CD4-positive, alpha-beta T cell treated with Interleukin-21 for 1 hour (primary cell): ENCODE results near the gene NDUFS5.
"Not testable (repeated sequence)": the region's sequence is repeated elsewhere in the genome, so short reads cannot be mapped to it uniquely, and the experiment has no call there.

Source experiments
- DNase-seq: peaks from one replicate; pipeline ENCODE4 v3.0.0-alpha.2; 2020

Gene NDUFS5

DNA sequence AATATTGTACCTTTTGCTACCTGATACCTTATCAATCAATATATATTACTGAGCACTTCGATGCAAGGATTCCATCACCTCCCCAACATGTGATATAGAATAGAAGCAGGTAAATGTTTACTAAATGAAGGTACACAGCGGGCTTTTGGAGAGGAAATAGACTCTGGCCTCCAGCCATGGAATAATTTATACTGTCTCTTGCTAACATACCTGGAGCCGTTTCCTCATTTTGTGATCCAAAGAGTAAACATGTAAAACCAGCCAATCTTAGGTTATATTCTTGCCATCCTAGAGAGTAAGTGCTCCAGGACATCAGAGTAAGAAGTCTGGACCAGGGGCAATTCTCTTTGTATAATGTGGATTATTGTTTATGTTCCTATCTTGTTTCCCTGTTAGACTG is 39.4 kb downstream of the NDUFS5 start:
- DNase-seq = no peak

DNA sequence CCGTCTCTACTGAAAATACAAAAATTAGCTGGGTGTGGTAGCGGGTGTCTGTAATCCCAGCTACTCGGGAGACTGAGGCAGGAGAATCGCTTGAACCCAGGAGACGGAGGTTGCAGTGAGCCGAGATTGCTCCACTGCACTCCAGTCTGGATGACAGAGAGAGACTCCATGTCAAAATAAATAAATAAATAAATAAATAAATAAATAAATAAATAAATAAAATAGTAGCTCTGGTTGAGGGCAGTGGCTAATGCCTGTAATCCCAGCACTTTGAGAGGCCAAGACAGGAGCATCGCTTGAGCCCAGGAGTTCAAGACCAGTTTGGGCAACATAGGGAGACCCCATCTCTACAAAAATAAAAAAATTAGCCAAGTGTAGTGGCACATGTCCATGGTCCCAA is 42.1 kb downstream of the NDUFS5 start:
- DNase-seq = not testable (repeated sequence)

DNA sequence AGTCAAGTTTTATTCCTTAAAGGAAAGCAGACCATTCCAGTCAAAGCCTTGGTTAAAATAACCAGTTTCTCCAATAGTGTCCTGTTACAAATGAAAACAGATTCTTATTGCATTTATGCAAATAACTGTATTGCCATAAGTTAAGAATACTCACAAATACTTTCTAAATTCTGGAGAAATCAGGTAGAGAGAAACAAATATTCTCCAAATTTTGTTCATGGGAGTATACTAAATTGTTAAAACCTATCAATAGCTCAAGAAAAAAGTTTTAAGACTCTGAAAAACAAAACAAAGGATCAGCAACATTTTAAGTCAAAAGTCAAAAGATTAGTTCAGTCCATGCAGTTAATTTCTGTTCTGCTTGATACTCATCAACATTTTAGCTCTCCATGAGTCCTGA is 45.4 kb downstream of the NDUFS5 start:
- not testable (repeated sequence) for DNase-seq

DNA sequence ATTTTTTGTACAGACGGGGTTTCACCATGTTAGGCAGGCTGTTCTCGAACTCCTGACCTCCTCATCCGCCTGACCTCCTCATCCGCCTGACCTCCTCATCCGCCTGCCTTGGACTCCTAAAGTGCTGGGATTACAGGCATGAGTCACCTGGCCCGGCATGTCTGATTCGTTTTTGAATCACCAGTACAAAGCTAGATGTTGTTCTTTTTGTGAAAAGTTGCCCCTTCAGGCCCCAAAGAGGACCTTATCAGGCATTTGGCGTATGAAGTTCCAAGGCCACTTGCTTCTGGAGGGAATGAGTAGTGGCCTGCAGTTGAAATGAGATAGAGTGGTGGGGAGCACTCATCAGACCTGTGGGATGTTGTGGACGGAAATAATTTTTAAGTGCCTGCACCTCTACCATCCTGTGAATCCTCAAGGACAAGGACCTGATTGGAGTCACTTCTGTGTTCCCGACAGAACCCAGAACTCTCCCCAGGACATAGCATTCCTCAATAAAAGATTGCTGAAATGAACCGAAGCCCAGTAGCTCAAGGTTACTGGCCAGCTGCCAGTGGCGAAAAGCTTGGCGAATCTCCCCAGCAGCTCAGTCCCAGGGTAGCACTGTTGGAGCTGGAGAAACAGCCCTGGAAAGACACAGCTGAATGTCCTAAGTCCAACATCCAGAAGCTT is 50.1 kb downstream of the NDUFS5 start:
- no peak for DNase-seq

DNA sequence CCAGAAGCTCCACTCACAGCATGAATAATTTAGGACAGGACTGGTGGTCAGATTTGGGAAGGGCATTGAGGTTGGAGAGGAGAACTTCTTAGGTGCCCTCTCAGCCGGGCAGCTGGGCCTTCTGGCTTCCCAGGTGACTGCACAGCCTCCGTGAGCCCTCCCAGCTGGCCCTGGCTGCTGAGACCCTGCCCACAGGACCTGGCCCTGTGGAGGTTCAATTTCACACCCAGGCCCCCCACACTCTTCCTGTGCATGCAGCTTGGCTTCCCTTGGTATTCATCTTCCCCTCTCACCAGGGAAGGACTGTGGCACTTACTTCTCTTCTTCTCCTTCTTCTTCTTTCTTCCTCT is 50.6 kb downstream of the NDUFS5 start:
- no peak for DNase-seq

DNA sequence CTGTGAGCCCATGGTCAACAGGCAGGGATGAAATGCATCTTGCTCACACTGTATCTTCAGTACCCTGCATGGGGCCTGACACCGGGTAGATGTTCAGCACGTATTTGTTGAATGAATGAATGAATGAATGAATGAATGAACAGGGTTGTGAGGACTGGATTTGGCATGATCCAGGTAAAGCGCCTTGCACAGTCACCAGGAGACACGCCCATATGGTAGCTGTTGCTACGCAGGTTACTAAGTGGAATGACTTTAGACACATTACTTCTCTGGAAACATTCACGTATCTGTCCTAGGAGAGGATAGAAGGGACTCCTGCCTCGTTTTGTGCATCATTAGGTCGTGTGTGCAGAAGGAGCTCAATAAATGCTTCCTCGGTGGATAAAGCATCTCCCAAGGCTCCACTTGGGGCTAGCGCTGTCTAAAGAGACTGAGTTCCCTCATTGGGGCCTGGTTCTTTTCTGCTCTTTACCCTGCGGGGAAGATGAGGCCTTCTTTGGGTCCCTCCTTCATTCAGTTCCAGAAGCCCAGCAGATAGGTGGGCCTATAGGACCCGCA is 54.2 kb downstream of the NDUFS5 start:
- no peak for DNase-seq

DNA sequence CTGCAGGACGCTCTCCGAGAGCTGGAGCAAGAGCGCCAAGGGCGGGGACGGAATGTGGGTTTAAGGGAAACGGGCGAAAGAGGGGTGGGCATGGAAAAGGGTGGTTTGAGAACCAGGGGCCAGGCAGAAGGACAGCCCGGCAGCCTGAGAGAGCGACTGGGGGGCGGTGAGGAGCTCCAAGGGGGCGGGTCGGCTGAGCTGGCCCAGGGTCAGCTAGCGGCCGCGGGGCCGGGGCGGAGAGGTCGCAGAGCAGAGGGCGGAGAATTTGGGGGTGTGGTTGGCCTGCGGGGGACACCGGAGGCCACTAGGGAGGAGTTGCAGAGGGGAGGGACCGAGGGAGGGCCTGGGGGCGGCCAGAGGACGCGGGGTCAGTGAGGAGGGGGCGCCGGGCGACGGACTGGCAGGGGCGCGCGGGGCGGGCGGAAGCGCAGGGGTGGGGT is 54.7 kb downstream of the NDUFS5 start:
- DNase-seq = no peak

DNA sequence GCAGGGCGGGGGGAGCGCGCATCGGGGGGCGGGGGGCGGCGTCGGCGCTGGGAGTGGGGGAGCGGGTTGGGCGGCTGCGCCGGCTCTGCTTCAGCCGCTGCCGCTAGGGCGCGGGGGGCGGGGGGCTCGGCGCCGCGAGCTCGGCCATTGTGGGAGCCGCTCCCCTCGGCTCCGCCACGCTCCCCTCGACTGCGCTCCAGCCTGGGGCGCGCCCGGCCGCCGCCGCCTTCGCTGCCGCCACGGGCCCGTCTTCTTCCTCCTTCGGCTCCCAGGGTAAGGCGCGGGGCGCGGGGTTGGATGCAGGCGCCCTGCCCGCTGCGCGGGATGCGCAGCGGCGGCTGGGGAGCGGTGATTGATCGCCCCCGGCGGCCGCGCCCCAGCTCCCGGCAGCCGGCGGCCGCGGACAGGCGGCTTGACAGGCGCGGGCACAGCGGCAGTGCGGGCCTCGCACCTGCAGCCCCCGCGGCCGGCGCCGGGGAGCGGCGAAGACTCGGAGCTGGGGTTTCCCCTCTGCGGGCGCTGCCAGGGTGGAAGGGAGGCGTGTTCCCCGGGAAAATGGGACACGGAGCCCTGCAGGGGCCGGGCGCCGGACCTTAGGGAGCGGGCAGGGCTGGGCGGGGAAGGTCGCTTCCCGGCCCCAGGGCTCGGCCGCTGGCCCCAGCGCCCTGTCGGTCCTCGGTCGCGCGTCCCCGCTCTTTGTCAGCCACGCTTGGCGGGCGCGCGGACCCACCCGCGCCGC is 55.3 kb downstream of the NDUFS5 start:
- DNase-seq = peak; percentile 11

DNA sequence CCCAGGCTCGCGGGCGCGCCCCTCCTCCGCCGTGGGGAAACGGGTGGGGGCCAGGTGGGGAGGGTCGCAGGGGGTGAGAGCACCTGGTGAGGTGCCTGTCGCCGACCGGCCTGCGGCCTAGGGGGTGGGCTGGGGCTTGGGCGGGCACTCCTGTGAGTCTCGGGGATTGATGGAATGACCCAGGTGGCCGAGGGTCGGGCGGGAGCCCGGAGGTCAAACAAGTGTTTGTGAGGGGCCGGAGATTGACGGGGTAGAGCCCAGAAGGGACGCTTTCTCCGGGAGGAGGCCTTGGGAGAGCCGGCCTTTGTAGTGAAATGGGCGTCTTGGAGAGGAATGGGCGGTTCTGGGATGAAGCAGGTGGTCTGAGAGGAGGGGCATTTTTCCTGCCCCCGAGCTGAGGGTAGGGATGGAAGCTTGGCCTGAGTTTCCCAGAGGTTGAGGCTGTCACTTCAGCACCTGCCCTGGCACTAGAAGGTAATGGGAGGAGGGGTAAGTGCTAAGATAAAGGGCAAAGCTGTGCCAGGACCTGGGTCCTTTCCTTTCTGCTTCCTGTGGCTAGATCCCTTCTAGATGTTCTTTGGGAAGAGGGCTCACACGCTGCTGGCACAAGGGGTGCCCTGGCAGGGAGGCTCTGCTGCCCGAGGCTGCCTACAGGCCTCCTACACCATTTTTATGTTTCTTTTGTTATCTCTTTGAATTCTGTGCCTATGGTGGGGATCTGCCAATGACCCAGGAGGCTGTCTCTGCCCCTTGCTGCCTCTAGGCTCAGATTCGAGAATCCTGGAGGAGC is 56.1 kb downstream of the NDUFS5 start:
- DNase-seq = no peak

DNA sequence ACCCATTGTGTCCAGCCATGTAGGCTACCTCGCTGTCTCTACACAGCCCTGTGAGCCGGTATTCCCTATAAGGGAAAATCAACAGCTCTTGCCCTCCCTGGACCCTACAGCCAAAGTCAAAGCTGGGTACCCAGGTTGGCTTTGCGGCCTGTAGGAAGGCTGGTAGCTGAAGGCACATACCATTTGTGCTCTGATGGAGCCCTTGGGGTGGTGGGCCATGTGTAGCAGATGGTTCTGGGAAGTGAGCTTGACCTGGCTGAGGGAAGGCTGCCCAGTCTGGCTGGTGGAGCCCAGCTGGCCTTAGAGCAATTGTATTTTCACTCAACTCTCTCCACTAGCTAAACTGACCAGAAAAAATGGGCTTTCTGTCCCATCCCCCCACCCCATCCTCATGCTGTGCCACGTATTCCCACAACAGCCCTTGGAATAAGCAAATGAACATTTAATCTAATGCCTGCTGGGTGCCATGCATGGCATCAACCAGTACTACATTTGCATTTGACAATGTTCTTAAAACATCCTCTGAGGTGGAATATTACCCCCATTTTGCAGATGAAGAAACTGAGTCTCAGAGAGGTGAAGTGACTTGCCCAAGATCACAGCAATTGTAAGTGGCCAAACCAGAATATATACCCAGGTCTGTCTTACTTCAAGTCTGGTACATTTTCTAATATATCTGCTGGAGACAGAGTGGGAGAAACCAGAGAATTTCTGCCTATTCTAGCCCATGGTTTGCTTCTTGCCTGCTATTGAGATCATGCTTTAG is 56.8 kb downstream of the NDUFS5 start:
- no peak for DNase-seq

DNA sequence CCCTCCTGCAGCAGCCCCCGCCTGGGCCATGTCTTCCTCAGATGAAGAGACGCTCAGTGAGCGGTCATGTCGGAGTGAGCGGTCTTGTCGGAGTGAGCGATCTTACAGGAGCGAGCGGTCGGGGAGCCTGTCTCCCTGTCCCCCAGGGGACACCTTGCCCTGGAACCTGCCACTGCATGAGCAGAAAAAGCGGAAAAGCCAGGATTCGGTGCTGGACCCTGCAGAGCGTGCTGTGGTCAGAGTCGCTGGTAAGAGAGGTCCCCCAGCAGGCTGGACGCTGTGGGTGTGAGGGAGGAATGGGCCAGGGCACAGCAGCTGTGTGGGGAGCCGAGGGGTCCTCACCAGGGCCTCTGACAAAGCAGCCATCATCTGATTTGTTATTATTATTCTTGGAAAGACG is 58.0 kb downstream of the NDUFS5 start:
- no peak for DNase-seq
